Hepatocyte (in vitro differentiated cells): ENCODE results near the gene OR7A5.

ENCODE experiments used
- EZH2 ChIP-seq: fragments of 200-600 bp; sonication (generic); IDR thresholded peaks from 2 replicates; pipeline ENCODE4 v1.6.1; 2016; ENCODE audit warnings: antibody characterized with exemption, mild to moderate bottlenecking, borderline replicate concordance
- TF ChIP-seq, protein P1 (sequence below): fragments of 200-600 bp; sonication (generic); IDR thresholded peaks from 2 replicates; pipeline ENCODE4 v1.5.1; 2016; ENCODE audit warnings: antibody characterized with exemption, mild to moderate bottlenecking; ENCODE audit not compliant: poor library complexity

DNA sequence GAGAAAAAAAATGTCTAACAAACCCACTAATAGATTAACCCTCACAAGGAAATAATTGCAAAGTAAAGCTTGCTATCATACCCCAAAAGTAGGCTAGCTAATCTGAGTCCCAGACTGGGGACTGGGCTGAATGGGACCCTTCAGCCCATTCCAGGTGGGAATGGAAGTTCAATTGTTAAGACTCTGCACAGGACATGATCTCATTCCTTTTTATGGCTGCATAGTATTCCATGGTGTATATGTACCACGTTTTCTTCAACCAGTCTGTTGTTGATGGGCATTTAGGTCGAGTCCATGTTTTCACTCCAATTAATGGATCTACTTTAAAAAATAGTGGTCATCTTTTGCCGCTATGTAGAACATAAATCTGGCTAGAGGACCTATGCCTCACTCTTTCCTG is 17.9 kb downstream of the OR7A5 start:
- TF ChIP-seq, protein P1, sequence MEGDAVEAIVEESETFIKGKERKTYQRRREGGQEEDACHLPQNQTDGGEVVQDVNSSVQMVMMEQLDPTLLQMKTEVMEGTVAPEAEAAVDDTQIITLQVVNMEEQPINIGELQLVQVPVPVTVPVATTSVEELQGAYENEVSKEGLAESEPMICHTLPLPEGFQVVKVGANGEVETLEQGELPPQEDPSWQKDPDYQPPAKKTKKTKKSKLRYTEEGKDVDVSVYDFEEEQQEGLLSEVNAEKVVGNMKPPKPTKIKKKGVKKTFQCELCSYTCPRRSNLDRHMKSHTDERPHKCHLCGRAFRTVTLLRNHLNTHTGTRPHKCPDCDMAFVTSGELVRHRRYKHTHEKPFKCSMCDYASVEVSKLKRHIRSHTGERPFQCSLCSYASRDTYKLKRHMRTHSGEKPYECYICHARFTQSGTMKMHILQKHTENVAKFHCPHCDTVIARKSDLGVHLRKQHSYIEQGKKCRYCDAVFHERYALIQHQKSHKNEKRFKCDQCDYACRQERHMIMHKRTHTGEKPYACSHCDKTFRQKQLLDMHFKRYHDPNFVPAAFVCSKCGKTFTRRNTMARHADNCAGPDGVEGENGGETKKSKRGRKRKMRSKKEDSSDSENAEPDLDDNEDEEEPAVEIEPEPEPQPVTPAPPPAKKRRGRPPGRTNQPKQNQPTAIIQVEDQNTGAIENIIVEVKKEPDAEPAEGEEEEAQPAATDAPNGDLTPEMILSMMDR = no peak
- no peak for TF ChIP-seq EZH2
